Stimulated activated CD4-positive, alpha-beta T cell treated with anti-CD3 and anti-CD28 coated beads, Interleukin-12 subunit alpha, Interleukin-12 subunit beta, amount 100 ng/mL, for 4 hours (primary cell): ENCODE data around the gene IRF4.

Source experiments
- DNase-seq: peaks from one replicate; pipeline ENCODE4 v3.0.0-alpha.2; 2020

IRF4 gene

GRCh38 chr6:382883-383810 is 8.4 kb upstream of the IRF4 start:
- no peak for DNase-seq

GRCh38 chr6:383856-384255 is 7.7 kb upstream of the IRF4 start:
- DNase-seq = no peak

- DNase-seq = no peak
Measured at GRCh38 chr6:384898-385297, 6.7 kb upstream of the IRF4 start.

GRCh38 chr6:385614-386013 is 5.9 kb upstream of the IRF4 start:
- DNase-seq = no peak

- DNase-seq = no peak
Measured at GRCh38 chr6:386688-387266, 4.8 kb upstream of the IRF4 start.

- no peak for DNase-seq
Measured at GRCh38 chr6:387293-387741, 4.2 kb upstream of the IRF4 start.

GRCh38 chr6:388202-388903 is 3.2 kb upstream of the IRF4 start:
- DNase-seq = no peak

GRCh38 chr6:389143-389542 is 2.4 kb upstream of the IRF4 start:
- DNase-seq = no peak

GRCh38 chr6:389622-390021 is 1.9 kb upstream of the IRF4 start:
- no peak for DNase-seq

GRCh38 chr6:390914-391558 is 516 bp upstream of the IRF4 start:
- DNase-seq = no peak

GRCh38 chr6:392441-393390 is 1.2 kb downstream of the IRF4 start:
- peak; percentile 51 for DNase-seq

GRCh38 chr6:393391-394221 is 2.1 kb downstream of the IRF4 start:
- peak; percentile 54 for DNase-seq

GRCh38 chr6:394641-395289 is 3.2 kb downstream of the IRF4 start:
- no peak for DNase-seq

- DNase-seq = no peak
Measured at GRCh38 chr6:395432-396125, 4.0 kb downstream of the IRF4 start.

GRCh38 chr6:396126-396520 is 4.6 kb downstream of the IRF4 start:
- DNase-seq = no peak

- DNase-seq = no peak
Measured at GRCh38 chr6:397056-397455, 5.5 kb downstream of the IRF4 start.

GRCh38 chr6:397604-398003 is 6.1 kb downstream of the IRF4 start:
- DNase-seq = no peak

GRCh38 chr6:398065-398464 is 6.5 kb downstream of the IRF4 start:
- no peak for DNase-seq

- no peak for DNase-seq
Measured at GRCh38 chr6:398558-399078, 7.1 kb downstream of the IRF4 start.
